Posterior cingulate gyrus (tissue), 11 donors: ENCODE data around the gene TOX2.

Source experiments
- DNase-seq, 10 donors: peaks; one replicate each; pipeline versions ENCODE4 v3.0.0 to v3.0.0-alpha.2; 2020 to 2021; ENCODE audit warnings: mixed read lengths in 3 of 10
- intact Hi-C: fragments of 100-400 bp; cut with DNase I; formaldehyde crosslinking; loops from one replicate; pipeline ENCODE4 v1.15.1; 2023

TOX2 gene

DNA sequence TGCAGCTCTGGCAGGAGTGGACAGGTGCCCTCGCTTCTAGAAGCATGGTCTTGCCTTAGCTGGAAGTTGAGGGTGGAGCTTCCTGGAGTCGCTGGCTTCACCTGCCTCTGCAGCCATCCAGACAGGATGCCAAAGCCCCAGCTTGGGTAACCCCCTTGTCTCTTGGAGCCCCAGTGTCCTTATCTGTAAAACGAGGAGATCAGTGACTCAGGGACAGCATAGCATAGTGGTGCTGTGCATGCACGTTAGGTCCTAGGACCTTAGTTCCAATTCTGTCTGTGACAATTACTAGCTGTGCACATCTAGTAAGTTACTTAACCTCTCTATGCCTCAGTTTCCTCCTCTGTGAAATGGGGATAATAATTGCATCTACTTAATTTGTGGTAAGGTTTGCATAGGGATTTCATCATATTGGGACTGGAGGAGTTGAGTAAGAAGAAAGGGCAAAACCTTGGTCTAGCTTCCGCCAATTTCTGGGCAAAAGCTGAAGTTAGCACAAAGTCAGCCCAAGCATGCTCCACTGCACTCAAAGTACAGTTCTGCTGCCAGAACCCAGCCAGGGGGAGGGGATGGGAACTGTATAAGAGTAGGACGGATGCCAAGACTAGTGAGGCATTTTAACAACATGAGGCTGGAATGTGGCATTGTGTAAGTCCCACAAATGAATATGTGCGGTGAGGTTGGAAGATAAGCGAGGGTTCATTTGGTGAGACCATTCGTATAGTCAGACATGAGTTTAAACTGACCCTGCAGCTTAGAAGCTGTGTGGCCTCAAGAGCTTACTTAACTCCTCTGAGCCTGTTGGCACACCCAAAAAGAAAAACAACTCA lies 24.5 kb downstream of the TOX2 start:
- no peak for DNase-seq
- intact Hi-C loops = no loop called here

DNA sequence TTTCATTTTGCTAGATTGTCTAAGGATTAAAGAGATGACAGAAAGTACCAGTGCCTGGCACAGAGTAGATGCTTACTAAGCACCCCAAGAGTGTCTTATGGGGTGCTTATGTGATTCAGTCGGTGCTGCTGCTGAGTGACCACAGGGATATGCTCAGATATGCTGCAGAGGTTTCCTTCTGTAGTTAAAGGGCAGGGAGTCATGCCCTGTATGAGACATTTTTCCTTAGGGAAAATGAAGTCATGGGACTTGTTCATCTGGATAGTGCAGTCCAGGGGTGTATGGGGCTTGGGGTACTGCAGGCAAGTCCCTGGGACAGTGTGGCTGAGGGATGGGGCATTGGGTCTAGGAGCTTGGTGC lies 25.1 kb downstream of the TOX2 start:
- intact Hi-C loops = no loop called here
- DNase-seq = no peak

GRCh38 chr20:43940518-43941225 lies 26.0 kb downstream of the TOX2 start:
- intact Hi-C loops = no loop called here
- DNase-seq = no peak

- intact Hi-C loops = no loop called here
- no peak for DNase-seq
These were observed 27.0 kb downstream of the TOX2 start for GRCh38 chr20:43941476-43942200.

GRCh38 chr20:43942201-43942590 lies 27.5 kb downstream of the TOX2 start:
- intact Hi-C loops = no loop called here
- DNase-seq = no peak

DNA sequence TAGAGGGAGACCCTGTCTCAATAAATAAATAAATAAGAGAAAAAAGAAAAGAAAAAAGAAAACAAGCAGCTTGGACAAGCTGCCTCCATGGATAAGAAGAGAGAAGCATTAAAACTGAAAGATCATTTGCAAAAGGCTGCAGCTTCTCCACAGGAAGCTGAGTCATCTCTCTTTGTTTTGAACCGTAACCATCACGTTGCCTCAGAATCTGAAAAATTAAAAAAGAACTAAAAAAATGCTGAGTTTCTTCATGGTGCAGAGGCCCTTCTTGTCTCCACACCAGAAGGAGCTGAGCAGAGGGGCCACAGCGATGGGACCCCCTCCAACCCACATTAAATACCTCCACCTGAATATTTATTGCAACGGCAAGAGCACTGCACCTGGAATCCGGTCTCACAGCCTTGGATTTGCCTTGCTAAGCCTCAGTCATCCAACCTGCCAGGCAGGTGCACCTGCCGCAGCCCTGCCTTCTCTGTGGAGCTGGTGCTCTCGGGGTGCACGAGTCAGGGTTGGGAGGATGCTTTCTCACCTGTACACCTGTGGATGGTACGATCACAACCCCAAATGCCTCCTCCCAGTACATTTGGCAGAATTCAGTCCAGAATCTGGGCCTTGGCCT lies 28.1 kb downstream of the TOX2 start:
- intact Hi-C loops = no loop called here

DNA sequence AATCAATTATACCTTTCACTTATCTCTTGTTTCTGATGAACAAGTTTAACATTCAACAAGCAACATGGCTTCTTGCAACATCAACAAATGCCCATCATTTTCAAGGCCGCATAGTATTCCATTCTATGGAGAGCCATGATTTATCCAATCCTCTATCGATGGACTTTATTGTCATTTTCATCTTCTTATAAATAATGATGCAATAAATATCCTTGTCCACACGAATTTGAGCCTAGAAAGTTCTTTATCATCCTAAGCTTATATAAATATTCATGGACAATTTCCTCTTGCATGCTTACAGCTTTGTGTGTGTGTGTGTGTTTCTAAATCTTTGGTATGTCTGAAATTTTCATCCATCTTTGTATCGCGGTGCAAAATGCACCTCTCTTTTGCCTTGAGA lies 29.1 kb downstream of the TOX2 start:
- DNase-seq = no peak
- intact Hi-C loops = no loop called here

More for the DNA sequence above, 28.1 kb downstream of the TOX2 start:
- DNase-seq = peak in 1 of 10 donors; percentile 43

- intact Hi-C loops = no loop called here
- DNase-seq = no peak
These were observed 30.1 kb downstream of the TOX2 start for GRCh38 chr20:43944653-43945235.

DNA sequence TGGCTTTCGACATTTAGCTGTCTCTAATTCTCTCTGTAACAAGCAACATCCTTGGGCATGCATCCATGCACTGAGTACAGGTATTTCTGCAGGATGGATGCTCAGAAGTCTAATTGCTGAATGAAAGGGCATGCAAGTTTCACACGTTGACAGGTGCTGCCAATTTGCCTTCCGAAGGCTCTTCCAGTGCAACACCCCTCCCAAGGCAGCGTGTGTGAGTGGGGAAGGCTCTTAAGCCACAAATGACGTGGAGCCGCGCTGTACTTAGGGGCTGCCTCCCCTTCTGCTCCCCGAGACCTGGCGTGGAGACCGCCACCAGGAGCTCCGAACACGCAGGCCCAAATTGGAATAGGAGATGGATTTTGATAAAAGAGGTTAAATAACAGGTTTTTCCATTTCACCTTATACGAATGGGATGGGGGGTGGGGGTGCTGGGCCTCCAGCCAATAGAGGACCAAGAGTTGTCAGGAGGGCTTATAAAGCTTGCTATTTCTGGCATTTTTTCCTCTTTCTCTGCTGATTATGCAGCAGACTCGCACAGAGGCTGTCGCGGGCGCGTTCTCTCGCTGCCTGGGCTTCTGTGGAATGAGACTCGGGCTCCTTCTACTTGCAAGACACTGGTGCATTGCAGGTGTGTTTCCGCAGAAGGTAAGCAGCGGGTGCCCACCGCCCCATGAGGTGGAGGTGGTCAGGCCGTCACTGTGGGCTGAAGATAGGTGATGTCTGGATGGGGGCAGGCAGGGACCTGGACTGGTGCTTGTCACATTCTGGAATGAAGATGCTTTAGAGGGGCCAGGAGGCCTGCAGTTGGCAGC lies 30.9 kb downstream of the TOX2 start:
- DNase-seq = no peak
- intact Hi-C loops = no loop called here

- no peak for DNase-seq
- intact Hi-C loops = no loop called here
These were observed 31.5 kb downstream of the TOX2 start for GRCh38 chr20:43946206-43946491.

GRCh38 chr20:43946659-43947315 lies 32.1 kb downstream of the TOX2 start:
- intact Hi-C loops = no loop called here
- DNase-seq = no peak

DNA sequence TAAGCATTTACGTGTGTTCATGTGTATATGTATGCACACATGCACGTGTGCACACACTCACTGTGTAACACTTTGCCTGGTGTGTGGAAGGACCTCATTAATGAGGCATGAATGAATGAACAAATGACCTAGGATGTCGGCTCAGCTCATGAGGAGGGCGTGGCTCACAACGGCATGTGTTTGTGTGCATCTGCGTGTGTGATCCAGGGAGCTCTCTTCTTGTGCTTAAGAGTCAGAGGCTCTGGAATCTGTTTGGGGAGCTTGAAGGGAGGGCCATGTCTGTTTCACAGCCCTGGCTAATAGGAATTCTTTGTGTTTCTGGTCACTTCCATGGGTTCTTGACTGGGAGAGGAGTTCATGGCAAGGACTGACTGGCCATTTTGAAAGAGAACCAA lies 32.7 kb downstream of the TOX2 start:
- intact Hi-C loops = no loop called here
- no peak for DNase-seq

DNA sequence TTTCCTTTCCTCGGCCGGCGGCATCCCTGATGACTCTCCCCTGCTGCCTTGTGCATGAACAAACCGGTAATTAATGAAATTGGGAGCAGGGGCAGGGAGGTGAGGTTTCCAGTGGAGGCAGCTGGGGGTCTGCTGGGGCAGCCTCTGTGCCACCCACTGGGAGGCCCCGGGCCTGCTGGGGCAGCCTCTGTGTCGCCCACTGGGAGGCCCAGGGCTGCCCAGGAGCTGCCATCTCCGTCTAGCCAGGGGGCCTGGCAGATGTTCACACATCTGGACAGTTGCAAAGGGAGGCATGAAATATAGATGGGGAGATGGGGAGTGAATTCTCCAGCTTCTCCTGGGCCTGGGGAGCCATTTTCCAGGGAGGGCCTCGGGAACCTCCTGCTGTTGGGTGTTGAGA lies 33.8 kb downstream of the TOX2 start:
- intact Hi-C loops = no loop called here
- peak in 1 of 10 donors; percentile 41 for DNase-seq

DNA sequence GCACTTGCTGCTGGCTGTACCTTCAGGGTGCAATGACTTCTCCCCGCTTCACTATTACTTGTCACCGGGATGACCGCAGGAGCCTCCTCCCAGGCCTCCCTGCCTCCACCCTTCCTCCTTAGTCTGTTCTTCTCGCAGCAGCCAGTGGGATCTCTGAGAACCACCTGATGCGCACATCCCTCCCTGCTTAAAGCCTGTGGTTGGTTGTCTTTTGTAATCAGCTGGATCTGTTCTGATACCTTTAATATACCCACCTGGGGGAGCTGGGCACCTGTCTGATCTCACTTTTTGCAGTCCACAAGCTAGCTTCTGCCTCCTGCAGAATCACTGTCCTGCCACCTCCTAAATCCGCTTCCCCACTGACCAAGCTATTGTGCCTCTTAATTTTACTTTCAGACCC lies 34.6 kb downstream of the TOX2 start:
- intact Hi-C loops = no loop called here
- DNase-seq = peak in 1 of 10 donors; percentile 22

DNA sequence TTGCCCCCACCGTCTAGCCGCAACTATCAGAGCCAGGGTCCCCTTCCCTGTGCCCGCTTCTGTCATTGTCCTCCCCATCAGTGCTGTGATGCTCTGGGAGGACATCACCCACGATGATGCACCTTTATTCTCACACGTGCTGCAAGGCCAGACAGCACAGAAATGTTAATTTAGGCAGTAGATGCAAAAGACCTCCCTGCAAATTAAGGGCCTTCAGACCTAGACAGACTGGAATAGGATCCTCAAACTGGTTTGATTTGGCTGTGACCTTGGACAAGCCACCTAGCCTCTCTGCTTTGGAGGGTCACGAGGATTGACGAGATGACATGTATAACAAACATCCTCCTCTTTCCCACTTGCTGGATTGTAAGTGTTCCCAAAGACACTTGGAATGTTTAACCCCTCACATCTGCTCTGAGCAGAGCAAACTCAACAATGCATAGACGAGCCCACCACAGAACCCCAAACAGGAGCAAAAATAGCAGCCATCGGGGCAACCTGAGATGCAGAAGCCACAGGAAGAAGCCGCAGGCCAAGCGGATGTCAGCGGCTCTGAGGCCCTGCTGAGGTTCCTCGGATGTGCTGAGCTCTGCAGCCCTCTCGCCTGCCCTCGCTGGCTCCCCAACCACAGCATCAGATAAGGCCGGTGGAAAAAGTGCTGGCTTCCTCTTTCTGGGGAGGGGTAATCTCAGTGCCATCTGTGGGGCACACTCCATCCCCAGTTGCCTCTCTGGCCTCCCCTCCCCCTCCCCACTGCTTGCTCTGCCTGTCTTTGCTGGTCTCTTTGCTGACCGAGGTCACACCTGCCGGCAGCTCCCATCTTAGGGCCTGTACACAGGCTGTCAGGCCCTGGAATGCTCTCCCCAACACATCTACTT lies 35.3 kb downstream of the TOX2 start:
- peak in 1 of 10 donors; percentile 84 for DNase-seq
- intact Hi-C loops = no loop called here

GRCh38 chr20:43953919-43954592 lies 39.4 kb downstream of the TOX2 start:
- intact Hi-C loops = no loop called here
- no peak for DNase-seq

DNA sequence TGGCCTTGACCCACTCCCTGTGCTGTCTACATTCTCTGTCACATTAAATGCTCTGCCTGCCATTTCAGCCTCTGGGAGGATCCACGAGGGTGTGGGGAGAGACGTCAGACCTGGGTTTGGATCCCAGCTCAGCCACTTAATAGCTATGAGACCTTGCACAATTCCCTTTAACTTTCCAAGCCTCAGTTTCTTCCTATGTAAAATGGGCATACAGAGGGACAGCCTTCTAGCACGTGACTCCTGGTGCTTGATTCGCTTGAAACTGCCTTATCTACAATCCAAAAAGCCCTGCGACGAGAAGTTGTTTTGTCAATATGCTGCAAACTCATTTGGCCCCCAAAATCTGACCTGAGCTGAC lies 40.0 kb downstream of the TOX2 start:
- DNase-seq = no peak
- intact Hi-C loops = no loop called here
